ENCODE data around the gene OTUB1. TPM values are rescaled to one million over a fixed set of nuclear protein-coding genes. Genes with fewer than 3 reads are reported as not detected.

OTUB1 gene
- total and polyA plus RNA-seq, 9 of the 15 experiments (the other 6 are each of a cell fraction or from before 2014, with no cell fraction given), result 29.5 to 134 (median 66.1) TPM

GRCh38 chr11:64043545-64043944 is 57.3 kb downstream of the OTUB1 start:
- peak; percentile 23 for FAIRE-seq

More at GRCh38 chr11:64043545-64043944, 57.3 kb downstream of the OTUB1 start:
- in situ Hi-C loops (cut with MboI), result no loop called here
- 67% methylated on average over 4 of the region's 5 CpGs for WGBS (ENCODE audit: insufficient coverage, low coverage, missing lambda C conversion rate)
- no peak for ATAC-seq
- H3K9ac ChIP-seq (ENCODE audit: insufficient read depth in 1 of 2, low read depth in 2 of 2, low read length in 2 of 2), result no peak overlapping the region
- no peak overlapping the region for H3K4me2 ChIP-seq (ENCODE audit: insufficient read depth, low read length)
- BruUV-seq (replicated peaks), result no TSS peak
- DNase-seq (ENCODE audit: extremely low read depth in 1 of 4, low spot score in 3 of 4), result no peak
- no peaks in the 10 kb centered on the region for H3K9me3 ChIP-seq (replicated peaks; ENCODE audit: control insufficient read depth, insufficient read depth, low read depth, low read length)
- ChIA-PET POLR2A (interaction anchor here (0.7 kb wide), 1 partner anchor 28 kb away, joined by 3 read pairs; no protein-coding TSS in a partner anchor), CTCF (ENCODE audit: low intra/inter-chr PET ratio) (no interaction called here)
- peaks cover 0 to 39% of the 10 kb centered on the region in 2 experiments; a peak in 2 of 5 replicates for H3K4me1 ChIP-seq (replicated peaks in 1 of 2; ENCODE audit: control insufficient read depth in 2 of 2, insufficient read depth in 2 of 2, low read length in 2 of 2)
- no peaks in the 10 kb centered on the region for H3K79me2 ChIP-seq (ENCODE audit: control insufficient read depth, insufficient read depth, low read length)
- H3K36me3 ChIP-seq (ENCODE audit: control insufficient read depth, insufficient read depth, low read length), result no peaks in the 10 kb centered on the region
- no peak overlapping the region for H3K27ac ChIP-seq (ENCODE audit: extremely low read depth, low read depth, low read length)
- H4K20me1 ChIP-seq (replicated peaks; ENCODE audit: control insufficient read depth, insufficient read depth, low read length), result peaks cover 41% of the 10 kb centered on the region
- no peak overlapping the region for H2AFZ ChIP-seq (ENCODE audit: low read depth, low read length)
- no peaks in the 10 kb centered on the region for H3K9me1 ChIP-seq (ENCODE audit: control insufficient read depth, insufficient read depth, low read length)
- H3K4me3 ChIP-seq, result no peak overlapping the region
- intact Hi-C loops (cut with micrococcal nuclease), result loop anchor here (5.0 kb wide), 1 partner anchor 104 kb away; no protein-coding TSS in a partner anchor
- TF ChIP-seq RBM25 (IDR thresholded peaks at IDR 0.05; ENCODE audit: low read depth, low read length, severe bottlenecking) (peak; percentile 80), ESRRA (IDR thresholded peaks at IDR 0.05; ENCODE audit: borderline replicate concordance, low read depth) (0 out of 2 replicates have a peak, but pooled peaks have one; percentile 61), ZBTB5 (IDR thresholded peaks at IDR 0.05) (no peak), KDM1A (IDR thresholded peaks at IDR 0.05) (peak in 1 of 2 experiments; percentile 11; a peak in 1 of 4 replicates), NFE2L1 (tag; IDR thresholded peaks at IDR 0.05; ENCODE audit: borderline replicate concordance, low read depth) (no peak), RFX5 (IDR thresholded peaks at IDR 0.05; ENCODE audit: low read depth, low read length) (no peak), BCOR (IDR thresholded peaks at IDR 0.05) (peak; percentile 66)
- H3K27me3 ChIP-seq (ENCODE audit: control insufficient read depth in 2 of 2, insufficient read depth in 2 of 2, low read length in 2 of 2), result no peaks in the 10 kb centered on the region

All from K562 (cell line).